Upper lobe of left lung (tissue), 4 donors: ENCODE measurements around the gene FAM83G.

Source experiments
- CTCF ChIP-seq, 6 experiments: fragments of 450-650 bp in 4 of 6; fragments of 200-600 bp in 2 of 6; sonication (generic) in 2 of 6; IDR thresholded peaks; one replicate each; pipeline ENCODE4 v1.5.1; 2016 to 2019; ENCODE audit warnings: antibody characterized with exemption in 6 of 6
- EP300 ChIP-seq, 4 donors: sonication (generic); formaldehyde crosslinking; IDR thresholded peaks; one replicate each; pipeline ENCODE4 v1.5.1; 2017; ENCODE audit warnings: antibody characterized with exemption in 4 of 4, control low read depth in 2 of 4
- POLR2A ChIP-seq, 4 donors: fragments of 450-650 bp; IDR thresholded peaks; one replicate each; pipeline ENCODE4 v1.5.1; 2016 to 2017; ENCODE audit warnings: antibody characterized with exemption in 4 of 4, mild to moderate bottlenecking in 2 of 4
- POLR2AphosphoS5 ChIP-seq, 2 donors: sonication (generic); formaldehyde crosslinking; IDR thresholded peaks; one replicate each; pipeline ENCODE4 v1.5.1; 2017; ENCODE audit warnings: antibody characterized with exemption in 2 of 2

GRCh38 chr17:19016297-19016696, 11.7 kb upstream of the FAM83G start:
- no peak for TF ChIP-seq CTCF (IDR thresholded peaks at IDR 0.05)
- no peak for TF ChIP-seq POLR2A (IDR thresholded peaks at IDR 0.05)
- TF ChIP-seq POLR2AphosphoS5 (IDR thresholded peaks at IDR 0.05), result no peak
- no peak for TF ChIP-seq EP300 (IDR thresholded peaks at IDR 0.05)
